PFSK-1 (cell line): ENCODE results near the gene STK33.

Experiments used
- FOXP2 ChIP-seq: optimal IDR thresholded peaks from 2 replicates; pipeline ENCODE3; 2011; ENCODE audit warnings: borderline replicate concordance, control low read depth, inconsistent platforms; ENCODE audit not compliant: insufficient read depth; ENCODE audit errors: extremely low read length, extremely low read depth
- POLR2AphosphoS5 ChIP-seq: IDR thresholded peaks from 2 replicates; pipeline ENCODE4 v1.6.1; 2012; ENCODE audit warnings: low read depth, mild to moderate bottlenecking, control low read depth, low read length, moderate library complexity
- REST ChIP-seq, 2 experiments: IDR thresholded peaks; 2 replicates each; pipeline versions ENCODE4 v1.6.1 to v1.8.0; 2011 to 2012; ENCODE audit warnings: low read depth in 2 of 2, low read length in 2 of 2, control low read depth in 1 of 2, inconsistent platforms in 1 of 2, mild to moderate bottlenecking in 1 of 2, moderate library complexity in 1 of 2; ENCODE audit not compliant: insufficient read depth in 1 of 2
- SIN3A ChIP-seq: IDR thresholded peaks from 2 replicates; pipeline ENCODE4 v1.6.1; 2012; ENCODE audit warnings: mild to moderate bottlenecking, low read length, moderate library complexity, borderline replicate concordance; ENCODE audit not compliant: insufficient read depth
- TAF1 ChIP-seq: IDR thresholded peaks from 2 replicates; pipeline ENCODE4 v1.6.1; 2012; ENCODE audit warnings: low read length, control low read depth, borderline replicate concordance; ENCODE audit not compliant: insufficient read depth

Gene STK33

DNA sequence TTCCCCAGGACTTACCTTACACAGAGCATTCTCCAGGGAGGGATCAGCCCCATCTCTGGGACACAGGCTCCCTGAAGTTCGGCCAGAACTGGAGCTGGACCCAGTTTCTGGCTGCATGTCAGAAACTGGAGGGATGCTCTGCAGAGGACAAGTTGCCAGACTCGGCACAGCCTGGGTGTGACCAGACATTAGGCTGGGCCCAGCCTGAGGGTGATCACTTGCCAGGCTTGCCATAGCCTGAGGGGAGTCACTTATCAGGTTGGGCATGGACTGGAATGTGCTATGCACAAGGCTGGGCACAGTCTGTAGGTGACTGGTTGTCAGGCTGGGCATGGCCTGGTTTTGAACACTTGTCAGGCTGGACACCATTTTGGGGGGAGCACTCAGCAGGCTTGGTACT lies 30.7 kb upstream of the STK33 start:
- TF ChIP-seq REST (IDR thresholded peaks at IDR 0.05; ENCODE audit: insufficient read depth in 1 of 2, low read depth in 2 of 2, low read length in 2 of 2) (no peak), SIN3A (no peak), FOXP2 (no peak), TAF1 (no peak), POLR2AphosphoS5 (no peak)

GRCh38 chr11:8621147-8621546 lies 27.1 kb upstream of the STK33 start:
- TF ChIP-seq POLR2AphosphoS5: no peak
- TF ChIP-seq FOXP2: no peak
- TF ChIP-seq REST (IDR thresholded peaks at IDR 0.05; ENCODE audit: insufficient read depth in 1 of 2, low read depth in 2 of 2, low read length in 2 of 2): no peak
- TF ChIP-seq SIN3A: no peak
- no peak for TF ChIP-seq TAF1

DNA sequence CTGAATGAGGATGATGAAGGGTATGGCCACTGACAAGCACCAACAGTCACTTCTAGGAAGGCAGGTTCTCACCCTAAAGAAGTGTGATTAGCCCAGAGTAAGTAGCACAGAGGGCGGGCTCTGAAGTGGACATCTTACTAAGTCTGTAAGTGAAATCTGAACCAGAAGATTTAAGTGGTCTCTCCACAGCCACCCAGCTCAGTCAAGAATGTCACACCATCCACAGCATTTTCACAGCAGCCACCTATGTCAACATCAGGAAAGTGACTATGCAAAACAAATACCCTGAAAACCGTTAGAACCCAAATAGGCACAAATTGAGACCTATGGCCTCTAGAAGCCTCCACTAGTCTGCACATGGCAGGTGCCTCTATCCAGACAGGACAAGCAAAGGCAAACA lies 23.0 kb upstream of the STK33 start:
- no peak for TF ChIP-seq SIN3A
- no peak for TF ChIP-seq REST (IDR thresholded peaks at IDR 0.05; ENCODE audit: insufficient read depth in 1 of 2, low read depth in 2 of 2, low read length in 2 of 2)
- no peak for TF ChIP-seq FOXP2
- TF ChIP-seq POLR2AphosphoS5: no peak
- no peak for TF ChIP-seq TAF1

DNA sequence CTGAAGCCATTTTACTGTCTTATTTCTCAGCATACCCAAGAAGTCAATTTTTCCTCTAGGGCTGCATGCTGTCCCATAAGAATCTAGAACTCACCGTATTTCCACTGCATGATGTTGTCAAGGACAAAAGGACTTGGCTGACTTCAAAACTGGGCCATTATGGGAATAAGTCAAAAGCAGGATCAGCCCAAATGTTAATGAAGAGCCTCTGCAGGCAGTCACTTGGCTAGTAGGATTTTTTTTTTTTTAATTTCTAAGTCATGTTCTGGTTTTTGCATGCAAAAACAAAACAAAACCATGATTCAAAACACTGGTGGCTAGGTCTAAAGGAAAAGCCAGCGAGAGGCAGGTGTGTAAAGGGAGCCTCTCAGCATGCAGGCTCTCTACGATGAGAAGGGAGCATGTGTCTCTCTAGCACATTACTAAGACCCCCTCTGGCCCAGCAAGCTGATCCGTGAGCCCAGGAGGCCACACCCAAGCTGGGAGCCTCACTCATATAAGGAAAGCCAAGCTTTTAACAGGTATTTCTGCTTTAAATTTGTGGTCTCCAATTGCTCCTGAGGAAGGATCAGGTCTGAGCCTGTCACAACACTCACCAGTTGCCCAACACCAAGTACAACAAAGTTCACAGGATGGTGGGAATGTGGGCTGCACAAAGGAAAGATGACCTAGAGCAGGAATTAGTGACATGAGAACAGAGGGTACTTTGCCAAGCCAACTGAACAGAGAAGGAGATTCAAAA lies 21.4 kb upstream of the STK33 start:
- TF ChIP-seq FOXP2 (no peak), REST (IDR thresholded peaks at IDR 0.05; ENCODE audit: insufficient read depth in 1 of 2, low read depth in 2 of 2, low read length in 2 of 2) (no peak), SIN3A (no peak), TAF1 (no peak), POLR2AphosphoS5 (no peak)

- TF ChIP-seq SIN3A: no peak
- no peak for TF ChIP-seq REST (IDR thresholded peaks at IDR 0.05; ENCODE audit: insufficient read depth in 1 of 2, low read depth in 2 of 2, low read length in 2 of 2)
- no peak for TF ChIP-seq FOXP2
- TF ChIP-seq TAF1: no peak
- TF ChIP-seq POLR2AphosphoS5: no peak
Measured at GRCh38 chr11:8614497-8614896, 20.5 kb upstream of the STK33 start.
